Thoracic aorta (tissue), 2 donors: ENCODE measurements around the gene PRDM16. TPM values are rescaled to one million over a fixed set of nuclear protein-coding genes. Genes with fewer than 3 reads are reported as not detected.

Source experiments
- ATAC-seq: fragments of 150-250 bp; one replicate; pipeline ENCODE4 v1.8.0; 2017; ENCODE audit warnings: low read depth; ENCODE audit not compliant: insufficient number of reproducible peaks, low FRiP score
- DNase-seq: peaks from one replicate; pipeline ENCODE4 v3.0.0-alpha.2; 2020; ENCODE audit warnings: low spot score
- H3K27ac ChIP-seq, 2 donors: fragments of 200-600 bp; sonication (generic); 1 replicate in 1 of 2; 2 replicates in 1 of 2; pipeline ENCODE4 v1.5.1; 2016; ENCODE audit warnings: mild to moderate bottlenecking in 2 of 2, moderate library complexity in 2 of 2
- H3K27me3 ChIP-seq: fragments of 200-600 bp; sonication (generic); replicated peaks from 2 replicates; pipeline ENCODE4 v1.6.0; 2016; ENCODE audit warnings: mild to moderate bottlenecking; ENCODE audit not compliant: insufficient read depth
- H3K36me3 ChIP-seq: fragments of 200-600 bp; sonication (generic); one replicate; pipeline ENCODE4 v1.5.1; 2016
- H3K4me1 ChIP-seq, 2 donors: fragments of 200-600 bp; sonication (generic); 1 replicate in 1 of 2; 2 replicates in 1 of 2; pipeline versions ENCODE4 v1.5.1 to v1.6.0; 2016; ENCODE audit warnings: low read depth in 2 of 2, mild to moderate bottlenecking in 1 of 2; ENCODE audit not compliant: control insufficient read depth in 1 of 2
- H3K4me3 ChIP-seq: fragments of 200-600 bp; sonication (generic); 2 replicates; pipeline ENCODE4 v1.5.1; 2016; ENCODE audit warnings: mild to moderate bottlenecking
- H3K9me3 ChIP-seq: fragments of 200-600 bp; sonication (generic); 2 replicates; pipeline ENCODE4 v1.5.1; 2016
- CTCF ChIP-seq: fragments of 200-600 bp; sonication (generic); IDR thresholded peaks from one replicate; pipeline ENCODE4 v1.5.1; 2019; ENCODE audit warnings: antibody characterized with exemption
- total RNA-seq, 2 donors: library from RNA; depleted of rRNA; stranded (reverse); fragments of >200 nt; gene quantifications; one replicate each; pipeline versions ENCODE4 v1.1.0 to v1.2.3, GENCODE V29; 2016

Gene PRDM16
- total RNA-seq, 2 donors from 2014 or later: 68.9 to 85.4 TPM

GRCh38 chr1:3054474-3054873 is 14.5 kb upstream of the PRDM16 start:
- no peak for DNase-seq

GRCh38 chr1:3055051-3055450 is 14.0 kb upstream of the PRDM16 start:
- no peaks in the 10 kb centered on the region for H3K27me3 ChIP-seq
- peaks cover 10% of the 10 kb centered on the region for H3K36me3 ChIP-seq
- H3K4me3 ChIP-seq: no peak overlapping the region
- TF ChIP-seq CTCF: no peak
- DNase-seq (no peak), ATAC-seq (no peak)
- H3K27ac ChIP-seq: no peak overlapping the region
- no peaks in the 10 kb centered on the region for H3K4me1 ChIP-seq
- no peaks in the 10 kb centered on the region for H3K9me3 ChIP-seq

More at GRCh38 chr1:3054474-3054873, 14.5 kb upstream of the PRDM16 start:
- Histone ChIP-seq H3K36me3 (peaks cover 10% of the 10 kb centered on the region), H3K4me3 (no peak overlapping the region), H3K27me3 (no peaks in the 10 kb centered on the region), H3K4me1 (no peaks in the 10 kb centered on the region), H3K9me3 (no peaks in the 10 kb centered on the region), H3K27ac (no peak overlapping the region)
- no peak for TF ChIP-seq CTCF
- ATAC-seq: no peak

GRCh38 chr1:3056641-3057040 is 12.4 kb upstream of the PRDM16 start:
- no peak for DNase-seq
- Histone ChIP-seq H3K27me3 (no peaks in the 10 kb centered on the region), H3K4me1 (no peaks in the 10 kb centered on the region)

GRCh38 chr1:3058263-3059030 is 10.6 kb upstream of the PRDM16 start:
- ATAC-seq (no peak), DNase-seq (no peak)
- H3K36me3 ChIP-seq: peaks cover 10% of the 10 kb centered on the region
- no peak for TF ChIP-seq CTCF
- H3K9me3 ChIP-seq: no peaks in the 10 kb centered on the region
- H3K27ac ChIP-seq: no peak overlapping the region
- no peak overlapping the region for H3K4me3 ChIP-seq
- H3K4me1 ChIP-seq: peaks cover 0 to 14% of the 10 kb centered on the region in 2 donors
- no peaks in the 10 kb centered on the region for H3K27me3 ChIP-seq

More at GRCh38 chr1:3056641-3057040, 12.4 kb upstream of the PRDM16 start:
- Histone ChIP-seq H3K9me3 (no peaks in the 10 kb centered on the region), H3K36me3 (peaks cover 10% of the 10 kb centered on the region), H3K4me3 (no peak overlapping the region), H3K27ac (no peak overlapping the region)
- ATAC-seq: no peak
- no peak for TF ChIP-seq CTCF

GRCh38 chr1:3060127-3060526 is 8.9 kb upstream of the PRDM16 start:
- Histone ChIP-seq H3K27me3 (no peaks in the 10 kb centered on the region), H3K27ac (no peak overlapping the region), H3K4me1 (peaks cover 6 to 31% of the 10 kb centered on the region in 2 donors), H3K4me3 (no peak overlapping the region), H3K36me3 (peaks cover 10% of the 10 kb centered on the region), H3K9me3 (no peaks in the 10 kb centered on the region)
- no peak for TF ChIP-seq CTCF
- ATAC-seq (no peak), DNase-seq (no peak)
